Activated effector memory CD4-positive, alpha-beta T cell treated with Interleukin-2 at 50 U/mL for 16 hours (primary cell): ENCODE measurements around the gene TTLL4.

ENCODE experiments used
- DNase-seq: peaks from one replicate; pipeline ENCODE4 v3.0.0-alpha.2; 2020

Gene TTLL4

GRCh38 chr2:218713922-218714321 is 3.3 kb downstream of the TTLL4 start:
- no peak for DNase-seq

GRCh38 chr2:218716070-218716469 is 5.4 kb downstream of the TTLL4 start:
- DNase-seq, result no peak

GRCh38 chr2:218717262-218717661 is 6.6 kb downstream of the TTLL4 start:
- DNase-seq, result no peak

- DNase-seq, result no peak
Measured at GRCh38 chr2:218718058-218718457, 7.4 kb downstream of the TTLL4 start.

GRCh38 chr2:218719457-218719856 is 8.8 kb downstream of the TTLL4 start:
- no peak for DNase-seq

- no peak for DNase-seq
Measured at GRCh38 chr2:218720048-218721041, 9.7 kb downstream of the TTLL4 start.

- no peak for DNase-seq
Measured at GRCh38 chr2:218721488-218721887, 10.9 kb downstream of the TTLL4 start.

- DNase-seq, result no peak
Measured at GRCh38 chr2:218721934-218722333, 11.3 kb downstream of the TTLL4 start.

- DNase-seq, result no peak
Measured at GRCh38 chr2:218722419-218722818, 11.8 kb downstream of the TTLL4 start.

- DNase-seq, result no peak
Measured at GRCh38 chr2:218722876-218723785, 12.5 kb downstream of the TTLL4 start.

GRCh38 chr2:218726004-218726574 is 15.5 kb downstream of the TTLL4 start:
- no peak for DNase-seq

GRCh38 chr2:218727502-218728165 is 17.0 kb downstream of the TTLL4 start:
- no peak for DNase-seq

- no peak for DNase-seq
Measured at GRCh38 chr2:218729640-218730039, 19.0 kb downstream of the TTLL4 start.

- no peak for DNase-seq
Measured at GRCh38 chr2:218732052-218732760, 21.6 kb downstream of the TTLL4 start.

- DNase-seq, result no peak
Measured at GRCh38 chr2:218732761-218733158, 22.1 kb downstream of the TTLL4 start.

GRCh38 chr2:218733171-218734021 is 22.8 kb downstream of the TTLL4 start:
- no peak for DNase-seq

GRCh38 chr2:218734190-218734975 is 23.7 kb downstream of the TTLL4 start:
- DNase-seq, result no peak

- no peak for DNase-seq
Measured at GRCh38 chr2:218736531-218736930, 25.9 kb downstream of the TTLL4 start.

- DNase-seq, result no peak
Measured at GRCh38 chr2:218743068-218743467, 32.4 kb downstream of the TTLL4 start.

- no peak for DNase-seq
Measured at GRCh38 chr2:218744615-218745014, 34.0 kb downstream of the TTLL4 start.
